NOMO-1 treated with DMSO at 0.1 percent for 48 hours (cell line): ENCODE results near the gene NCR3LG1.
A peak's percentile ranks its signal among the peaks of the same experiment; 100 is the strongest.

ENCODE experiments used
- DNase-seq: peaks from one replicate; lab custom pipeline; 2025; ENCODE audit not compliant: unreplicated experiment; lab: John Stamatoyannopoulos, UW

NCR3LG1 gene

DNA sequence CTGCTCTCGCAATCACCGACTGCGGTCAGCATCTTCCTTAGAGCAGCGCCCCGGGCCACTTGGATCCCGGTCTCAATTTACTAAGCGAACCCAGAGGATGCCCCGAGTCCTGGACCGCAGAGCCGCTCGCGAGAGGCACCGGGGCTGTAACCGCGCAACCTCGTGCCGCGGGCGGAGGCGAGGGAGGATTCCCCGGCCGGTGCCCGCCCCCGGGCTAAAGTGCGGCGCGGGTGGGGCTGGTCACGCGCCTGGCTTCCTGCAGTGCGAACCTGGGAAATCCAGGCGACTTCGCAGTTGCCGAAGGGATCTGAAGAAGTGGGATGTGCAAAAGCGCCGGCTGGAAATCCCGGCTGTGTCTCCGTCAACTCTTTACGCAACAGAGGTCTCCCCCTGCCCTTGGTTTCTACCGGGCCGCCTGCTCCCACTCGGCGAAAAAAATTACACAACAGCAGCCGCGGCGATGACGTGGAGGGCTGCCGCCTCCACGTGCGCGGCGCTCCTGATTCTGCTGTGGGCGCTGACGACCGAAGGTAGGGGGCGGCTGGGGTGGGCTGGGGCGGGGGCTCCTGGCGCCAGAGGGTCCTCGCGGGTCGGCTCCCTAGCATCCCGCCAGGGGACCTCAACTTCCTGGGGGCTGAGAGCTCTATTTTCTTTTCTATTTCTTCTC lies at the start of gene NCR3LG1:
TSS of gene NCR3LG1 (plus strand) at position 291 of the 667 bp plus-strand sequence. CDS start at position 461, 170 bp downstream.
- DNase-seq: peak; percentile 64

DNA sequence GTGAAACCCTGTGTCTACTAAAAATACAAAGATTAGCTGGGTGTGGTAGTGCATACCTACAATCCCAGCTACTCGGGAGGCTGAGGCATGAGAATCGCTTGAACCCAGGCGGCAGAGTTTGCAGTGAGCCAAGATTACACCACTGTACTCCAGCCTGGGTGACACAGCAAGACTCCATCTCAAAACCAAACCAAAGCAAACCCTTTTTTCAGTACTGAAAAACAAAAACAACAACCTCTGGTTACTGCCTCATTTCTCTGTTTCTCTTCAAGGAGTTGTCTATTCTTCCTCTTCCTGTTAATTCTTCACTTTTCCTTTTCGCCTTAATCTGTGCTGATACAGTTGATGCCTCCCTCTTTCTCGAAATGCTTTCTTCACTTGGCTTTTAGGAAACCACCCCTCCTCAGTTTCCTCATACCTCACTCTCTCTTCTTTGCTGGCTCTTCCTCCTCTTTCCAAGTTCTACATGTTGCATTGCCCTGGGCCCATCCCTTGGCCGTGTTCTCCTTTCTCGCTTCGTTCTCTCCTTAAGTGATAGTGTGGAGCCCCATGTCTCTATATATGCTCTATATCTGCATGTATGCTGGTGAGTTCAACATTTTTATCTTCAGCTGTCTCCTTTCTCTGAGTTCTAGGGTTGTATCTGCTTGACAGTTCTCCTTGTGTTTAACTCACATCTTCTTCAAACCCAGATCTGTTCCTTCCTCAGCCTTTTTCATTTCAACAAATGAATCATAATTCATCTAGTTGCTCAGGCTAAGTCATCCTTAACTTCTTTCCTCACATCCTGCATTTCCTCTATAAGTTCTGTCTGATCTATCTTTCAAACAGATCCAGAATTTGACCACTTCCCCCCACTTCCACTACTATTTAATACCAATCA lies 38.0 kb upstream of the NCR3LG1 start:
- DNase-seq: no peak

GRCh38 chr11:17314232-17314547 lies 37.4 kb upstream of the NCR3LG1 start:
- DNase-seq: no peak

DNA sequence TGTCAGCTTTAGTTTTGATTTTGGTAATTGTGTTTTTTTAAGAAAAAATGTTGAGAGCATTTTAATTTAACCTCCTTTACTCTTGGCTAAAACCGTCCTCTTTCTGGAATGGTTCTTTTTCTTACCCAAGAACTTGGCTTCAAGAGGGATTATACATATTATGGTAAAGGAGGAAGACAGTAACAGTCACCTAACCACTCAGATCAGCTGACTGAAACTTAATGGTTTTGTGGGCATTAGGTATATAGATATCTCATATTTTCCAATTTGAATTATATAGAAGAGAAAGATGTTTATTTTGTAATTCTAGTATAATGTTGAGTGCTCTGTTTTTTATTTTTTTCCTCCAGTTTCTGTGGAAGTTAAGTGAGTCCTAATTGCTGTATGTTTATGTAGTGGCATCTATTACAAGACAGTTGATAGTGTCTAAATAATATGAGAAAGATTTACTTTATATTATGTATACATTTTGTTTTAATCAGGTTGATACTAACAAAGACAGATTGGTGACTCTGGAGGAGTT lies 36.6 kb upstream of the NCR3LG1 start:
- no peak for DNase-seq

GRCh38 chr11:17328871-17329494 lies 22.6 kb upstream of the NCR3LG1 start:
- no peak for DNase-seq

- no peak for DNase-seq
Observed at GRCh38 chr11:17331669-17332068, 19.9 kb upstream of the NCR3LG1 start.

GRCh38 chr11:17333799-17334586 lies 17.6 kb upstream of the NCR3LG1 start:
- DNase-seq: no peak

DNA sequence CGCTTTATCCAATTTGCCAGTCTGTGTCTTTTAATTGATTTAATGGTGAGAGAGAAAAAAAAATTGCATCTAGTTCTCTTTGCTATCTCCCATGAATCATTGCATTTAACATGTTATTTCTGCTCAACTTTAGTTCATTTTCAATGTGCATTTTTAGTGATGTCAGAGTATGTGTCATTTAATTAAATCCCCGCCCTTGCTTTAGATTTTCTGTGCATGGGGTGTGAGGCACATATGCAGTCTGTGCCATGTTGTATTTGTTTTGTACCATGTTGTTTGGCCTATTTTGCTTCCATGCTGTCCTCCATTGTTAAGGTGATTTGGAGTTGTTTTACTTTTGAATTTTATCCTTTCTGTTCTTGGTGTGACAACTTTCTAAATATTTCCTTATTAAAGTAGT lies 8.3 kb upstream of the NCR3LG1 start:
- DNase-seq: no peak

- no peak for DNase-seq
Observed at GRCh38 chr11:17343907-17344306, 7.7 kb upstream of the NCR3LG1 start.

GRCh38 chr11:17347676-17348075 lies 3.9 kb upstream of the NCR3LG1 start:
- DNase-seq: no peak

GRCh38 chr11:17350455-17351171 lies 987 bp upstream of the NCR3LG1 start:
- DNase-seq: no peak

GRCh38 chr11:17351172-17351509 lies 459 bp upstream of the NCR3LG1 start:
- peak; percentile 64 for DNase-seq

- DNase-seq: peak; percentile 53
Observed at GRCh38 chr11:17352950-17353820, 1.6 kb downstream of the NCR3LG1 start.

GRCh38 chr11:17353821-17354600 lies 2.4 kb downstream of the NCR3LG1 start:
- DNase-seq: peak; percentile 23

DNA sequence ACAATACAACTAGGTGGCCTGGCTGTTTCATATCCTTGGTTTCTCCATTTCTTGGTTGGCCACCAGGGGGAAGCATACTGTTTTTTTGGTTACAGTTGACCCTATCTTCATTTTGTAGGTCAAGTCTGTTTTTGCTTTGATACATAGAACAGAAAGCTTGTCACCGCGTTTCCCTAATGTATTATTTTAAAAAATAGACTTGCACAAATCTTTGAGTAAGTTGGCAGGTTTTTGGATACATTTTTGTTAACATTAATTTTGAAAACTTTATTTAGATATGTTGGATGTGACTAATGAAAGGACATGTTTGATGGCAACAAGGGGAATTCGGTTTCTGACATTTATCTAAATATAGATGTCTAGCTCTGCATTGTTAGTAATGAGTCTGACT lies 3.0 kb downstream of the NCR3LG1 start:
- peak; percentile 72 for DNase-seq

- no peak for DNase-seq
Observed at GRCh38 chr11:17366495-17366894, 14.9 kb downstream of the NCR3LG1 start.

DNA sequence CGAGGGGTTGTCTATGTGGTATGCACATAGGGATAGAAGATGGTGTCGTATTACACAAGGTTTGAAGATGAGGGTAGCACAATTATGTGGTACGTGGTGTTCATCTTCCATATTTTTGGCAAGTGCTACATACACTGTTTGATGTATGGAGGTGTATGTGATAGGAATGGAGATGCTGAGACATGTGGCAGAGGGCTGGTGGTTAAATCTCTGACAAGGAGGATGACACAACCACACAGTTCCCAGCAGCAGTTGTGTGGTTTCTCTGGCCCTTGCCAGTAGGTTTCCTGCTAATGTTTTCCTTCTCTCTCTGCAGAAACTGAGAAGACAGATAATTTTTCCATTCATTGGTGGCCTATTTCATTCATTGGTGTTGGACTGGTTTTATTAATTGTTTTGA lies 17.0 kb downstream of the NCR3LG1 start:
- no peak for DNase-seq

- DNase-seq: no peak
Observed at GRCh38 chr11:17369094-17369493, 17.5 kb downstream of the NCR3LG1 start.
